Vagina (tissue), 2 donors: Measurements from ENCODE around the gene TNS1. TPM values are rescaled to one million over a fixed set of nuclear protein-coding genes. Genes with fewer than 3 reads are reported as not detected.

Source experiments
- DNase-seq, 2 donors: peaks; one replicate each; pipeline ENCODE4 v3.0.0-alpha.2; 2017; ENCODE audit errors: extremely low spot score in 2 of 2
- H3K27ac ChIP-seq: fragments of 200-600 bp; sonication (generic); one replicate; pipeline ENCODE4 v1.5.1; 2019
- H3K27me3 ChIP-seq: fragments of 200-600 bp; sonication (generic); one replicate; pipeline ENCODE4 v1.5.1; 2019
- H3K36me3 ChIP-seq, 2 donors: fragments of 200-600 bp; sonication (generic); one replicate each; pipeline ENCODE4 v1.5.1; 2017 to 2019
- H3K4me1 ChIP-seq: fragments of 200-600 bp; sonication (generic); one replicate; pipeline ENCODE4 v1.5.1; 2019
- H3K4me3 ChIP-seq, 2 donors: fragments of 200-600 bp; sonication (generic); 1 replicate in 1 of 2; 2 replicates in 1 of 2; pipeline ENCODE4 v1.5.1; 2016 to 2019
- H3K9me3 ChIP-seq: fragments of 200-600 bp; sonication (generic); one replicate; pipeline ENCODE4 v1.5.1; 2019
- POLR2A ChIP-seq, 2 donors: fragments of 450-650 bp; IDR thresholded peaks; one replicate each; pipeline ENCODE4 v1.6.1; 2017; ENCODE audit warnings: antibody characterized with exemption in 2 of 2, mild to moderate bottlenecking in 2 of 2, moderate library complexity in 2 of 2
- POLR2AphosphoS5 ChIP-seq, 2 donors: sonication (generic); formaldehyde crosslinking; IDR thresholded peaks; one replicate each; pipeline ENCODE4 v1.9.0; 2017; ENCODE audit warnings: antibody characterized with exemption in 2 of 2, mild to moderate bottlenecking in 2 of 2, low read depth in 1 of 2; ENCODE audit not compliant: insufficient read depth in 1 of 2
- intact Hi-C: fragments of 100-400 bp; cut with DNase I; formaldehyde crosslinking; loops from one replicate; pipeline ENCODE4 v1.15.1; 2023
- total RNA-seq: library from RNA; depleted of rRNA; stranded (reverse); fragments of >200 nt; gene quantifications from one replicate; pipeline ENCODE4 v1.2.3, GENCODE V29; 2016
- TF ChIP-seq, protein P1 (sequence below), 3 experiments: fragments of 450-650 bp in 2 of 3; fragments of 200-600 bp in 1 of 3; sonication (generic) in 1 of 3; IDR thresholded peaks; one replicate each; pipeline ENCODE4 v1.5.1; 2017 to 2019; ENCODE audit warnings: antibody characterized with exemption in 3 of 3, mild to moderate bottlenecking in 2 of 3, moderate library complexity in 2 of 3

The TNS1 gene
- total RNA-seq, 1 donor from 2014 or later = 216 TPM

- H3K27me3 ChIP-seq = no peaks in the 10 kb centered on the region
- H3K4me1 ChIP-seq = peaks cover 42% of the 10 kb centered on the region
- no peak for DNase-seq
- peaks cover 3 to 56% of the 10 kb centered on the region in 2 donors for H3K36me3 ChIP-seq
- H3K4me3 ChIP-seq = no peak overlapping the region
- no peaks in the 10 kb centered on the region for H3K9me3 ChIP-seq
- peak overlapping the region; percentile 39 for H3K27ac ChIP-seq
- intact Hi-C loops = loop anchor here (5.0 kb wide), 1 partner anchor 77 kb away; no protein-coding TSS in a partner anchor
- no peak for TF ChIP-seq POLR2AphosphoS5 (IDR thresholded peaks at IDR 0.05; ENCODE audit: insufficient read depth in 1 of 2, low read depth in 1 of 2)
These were observed 197.8 kb downstream of the TNS1 start for GRCh38 chr2:217804791-217805667.

DNA sequence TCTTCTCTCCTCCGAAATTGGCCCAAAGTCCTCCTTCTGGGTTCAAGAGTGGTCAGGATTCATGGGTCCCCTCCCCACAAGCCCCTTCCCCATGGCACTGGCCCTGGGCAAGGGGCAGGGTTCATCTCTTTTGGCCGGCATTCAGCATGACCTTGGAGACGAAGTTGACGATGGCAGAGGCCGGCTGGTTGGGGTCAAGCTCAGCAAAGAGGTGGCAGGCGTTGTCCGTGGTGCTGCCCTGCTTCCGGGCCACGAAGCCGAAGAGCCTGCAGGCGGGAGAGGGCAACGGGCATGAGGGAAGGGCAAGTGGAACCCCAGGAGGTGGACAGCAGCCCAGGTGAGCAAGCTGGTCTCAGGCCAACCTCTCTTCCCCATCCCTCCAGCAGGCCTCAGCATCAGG is 198.5 kb downstream of the TNS1 start:
- no peak for DNase-seq
- intact Hi-C loops = loop anchor here (5.0 kb wide), 1 partner anchor 78 kb away; no protein-coding TSS in a partner anchor
- H3K4me3 ChIP-seq = no peak overlapping the region
- H3K4me1 ChIP-seq = peaks cover 42% of the 10 kb centered on the region
- peak overlapping the region; percentile 39 for H3K27ac ChIP-seq
- H3K9me3 ChIP-seq = no peaks in the 10 kb centered on the region
- TF ChIP-seq POLR2AphosphoS5 (IDR thresholded peaks at IDR 0.05; ENCODE audit: insufficient read depth in 1 of 2, low read depth in 1 of 2) (no peak), POLR2A (IDR thresholded peaks at IDR 0.05) (no peak)
- TF ChIP-seq, protein P1, sequence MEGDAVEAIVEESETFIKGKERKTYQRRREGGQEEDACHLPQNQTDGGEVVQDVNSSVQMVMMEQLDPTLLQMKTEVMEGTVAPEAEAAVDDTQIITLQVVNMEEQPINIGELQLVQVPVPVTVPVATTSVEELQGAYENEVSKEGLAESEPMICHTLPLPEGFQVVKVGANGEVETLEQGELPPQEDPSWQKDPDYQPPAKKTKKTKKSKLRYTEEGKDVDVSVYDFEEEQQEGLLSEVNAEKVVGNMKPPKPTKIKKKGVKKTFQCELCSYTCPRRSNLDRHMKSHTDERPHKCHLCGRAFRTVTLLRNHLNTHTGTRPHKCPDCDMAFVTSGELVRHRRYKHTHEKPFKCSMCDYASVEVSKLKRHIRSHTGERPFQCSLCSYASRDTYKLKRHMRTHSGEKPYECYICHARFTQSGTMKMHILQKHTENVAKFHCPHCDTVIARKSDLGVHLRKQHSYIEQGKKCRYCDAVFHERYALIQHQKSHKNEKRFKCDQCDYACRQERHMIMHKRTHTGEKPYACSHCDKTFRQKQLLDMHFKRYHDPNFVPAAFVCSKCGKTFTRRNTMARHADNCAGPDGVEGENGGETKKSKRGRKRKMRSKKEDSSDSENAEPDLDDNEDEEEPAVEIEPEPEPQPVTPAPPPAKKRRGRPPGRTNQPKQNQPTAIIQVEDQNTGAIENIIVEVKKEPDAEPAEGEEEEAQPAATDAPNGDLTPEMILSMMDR (IDR thresholded peaks at IDR 0.05) = no peak
- peaks cover 0 to 49% of the 10 kb centered on the region in 2 donors for H3K36me3 ChIP-seq
- H3K27me3 ChIP-seq = no peaks in the 10 kb centered on the region

GRCh38 chr2:217803653-217803960 is 199.2 kb downstream of the TNS1 start:
- H3K9me3 ChIP-seq = no peaks in the 10 kb centered on the region
- DNase-seq = no peak
- no peak overlapping the region for H3K27ac ChIP-seq
- no peak overlapping the region for H3K4me3 ChIP-seq
- no peaks in the 10 kb centered on the region for H3K27me3 ChIP-seq
- intact Hi-C loops = loop anchor here (5.0 kb wide), 1 partner anchor 79 kb away; no protein-coding TSS in a partner anchor
- TF ChIP-seq POLR2A (IDR thresholded peaks at IDR 0.05) = no peak
- TF ChIP-seq, protein P1 (IDR thresholded peaks at IDR 0.05) = no peak
- TF ChIP-seq POLR2AphosphoS5 (IDR thresholded peaks at IDR 0.05; ENCODE audit: insufficient read depth in 1 of 2, low read depth in 1 of 2) = no peak
- H3K4me1 ChIP-seq = peaks cover 42% of the 10 kb centered on the region
- peaks cover 0 to 44% of the 10 kb centered on the region in 2 donors for H3K36me3 ChIP-seq

GRCh38 chr2:217802876-217803652 is 199.7 kb downstream of the TNS1 start:
- intact Hi-C loops = loop anchor here (5.0 kb wide), 1 partner anchor 79 kb away; no protein-coding TSS in a partner anchor
- Histone ChIP-seq H3K36me3 (peaks cover 0 to 39% of the 10 kb centered on the region in 2 donors), H3K27ac (no peak overlapping the region), H3K27me3 (no peaks in the 10 kb centered on the region), H3K4me3 (no peak overlapping the region), H3K4me1 (peaks cover 42% of the 10 kb centered on the region), H3K9me3 (no peaks in the 10 kb centered on the region)
- TF ChIP-seq POLR2AphosphoS5 (IDR thresholded peaks at IDR 0.05; ENCODE audit: insufficient read depth in 1 of 2, low read depth in 1 of 2) = peak in 1 of 2 donors; percentile 44
- TF ChIP-seq POLR2A (IDR thresholded peaks at IDR 0.05) = no peak
- no peak for DNase-seq

DNA sequence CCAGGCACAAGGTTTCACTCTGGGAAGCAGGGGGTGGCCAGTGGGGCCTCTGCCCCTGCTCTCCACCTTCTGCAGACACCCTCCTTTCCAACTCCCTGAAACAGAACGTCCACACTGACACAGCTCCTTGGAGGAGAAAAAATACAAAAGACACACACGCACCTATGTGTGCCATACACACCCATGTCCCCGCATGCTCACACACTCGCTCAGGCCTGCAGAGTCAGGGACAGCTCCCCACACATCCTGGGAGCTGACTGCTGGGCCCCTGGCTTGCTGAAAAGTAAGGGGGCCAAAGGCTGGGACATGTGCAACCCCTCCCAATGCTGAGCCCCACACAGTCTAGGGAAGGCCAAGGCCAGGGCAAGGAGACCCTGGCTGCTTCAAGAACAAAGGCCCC is 200.5 kb downstream of the TNS1 start:
- intact Hi-C loops = loop anchor here (5.0 kb wide), 1 partner anchor 80 kb away; no protein-coding TSS in a partner anchor

GRCh38 chr2:217801711-217802110 is 201.1 kb downstream of the TNS1 start:
- no peak overlapping the region for H3K27ac ChIP-seq
- no peaks in the 10 kb centered on the region for H3K9me3 ChIP-seq
- H3K4me1 ChIP-seq = peaks cover 49% of the 10 kb centered on the region
- DNase-seq = no peak
- peaks cover 0 to 31% of the 10 kb centered on the region in 2 donors for H3K36me3 ChIP-seq
- TF ChIP-seq POLR2A (IDR thresholded peaks at IDR 0.05) (no peak), POLR2AphosphoS5 (IDR thresholded peaks at IDR 0.05; ENCODE audit: insufficient read depth in 1 of 2, low read depth in 1 of 2) (no peak)
- H3K27me3 ChIP-seq = no peaks in the 10 kb centered on the region
- no peak overlapping the region for H3K4me3 ChIP-seq
- intact Hi-C loops = loop anchor here (5.0 kb wide), 1 partner anchor 81 kb away; no protein-coding TSS in a partner anchor

More for the DNA sequence above, 200.5 kb downstream of the TNS1 start:
- no peak overlapping the region for H3K4me3 ChIP-seq
- no peaks in the 10 kb centered on the region for H3K9me3 ChIP-seq
- no peak for DNase-seq
- H3K27ac ChIP-seq = no peak overlapping the region
- peaks cover 0 to 31% of the 10 kb centered on the region in 2 donors for H3K36me3 ChIP-seq
- peaks cover 46% of the 10 kb centered on the region for H3K4me1 ChIP-seq
- no peaks in the 10 kb centered on the region for H3K27me3 ChIP-seq
- TF ChIP-seq POLR2A (IDR thresholded peaks at IDR 0.05) (no peak), POLR2AphosphoS5 (IDR thresholded peaks at IDR 0.05; ENCODE audit: insufficient read depth in 1 of 2, low read depth in 1 of 2) (no peak)
